Activated naive CD4-positive, alpha-beta T cell treated with anti-CD3 and anti-CD28 coated beads, Interleukin-2, amount 10 ng/mL, durations not matched to agents 5 hours and 36 hours (primary cell): Measurements from ENCODE around the gene MUC12. TPM values are rescaled to one million over a fixed set of nuclear protein-coding genes. Genes with fewer than 3 reads are reported as not detected.

Source experiments
- total RNA-seq, 2 experiments: library from RNA; stranded (reverse); gene quantifications; one replicate each; pipeline ENCODE4 v1.2.3, GENCODE V29; 2021

MUC12 gene
- not detected for total RNA-seq

DNA sequence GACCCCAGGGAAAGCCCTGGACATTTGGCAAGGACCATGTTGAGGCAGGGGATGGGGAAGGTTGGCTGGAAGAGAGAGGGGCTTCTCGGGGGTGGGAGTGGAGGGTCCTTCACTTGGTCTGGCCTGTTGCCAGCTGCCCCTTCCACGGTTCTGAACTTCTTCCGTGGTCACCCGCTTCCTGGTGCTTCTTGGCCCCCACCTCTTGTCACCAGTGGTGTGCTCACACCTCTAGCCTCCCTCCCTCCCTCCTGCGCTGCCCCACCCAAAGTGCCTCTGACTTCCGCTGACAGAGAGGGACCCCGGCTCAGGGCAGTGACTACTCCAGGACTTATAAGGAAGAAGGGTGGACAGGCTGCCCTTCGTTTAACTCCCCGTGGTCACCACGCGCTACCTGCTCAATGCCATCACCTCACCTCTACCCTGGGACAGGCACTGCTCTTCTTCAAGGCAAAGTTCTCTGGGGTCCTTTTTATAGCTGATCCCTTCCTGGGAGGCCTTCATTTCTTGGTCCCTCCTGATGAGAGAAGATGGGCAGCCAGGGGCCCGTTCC lies at the start of gene MUC12:
Gene MUC12 (plus strand): TSS at position 500 of the 550 bp plus-strand sequence. CDS start 58 bp downstream, outside the sequence.

GRCh38 chr7:100949227-100949932 lies 20.0 kb upstream of the MUC12 start, which contains the start of gene MUC3A:
MUC3A (plus strand) TSS chr7:100949534; CDS start chr7:100949625, 91 bp downstream.

Other genes starting within 250 kb of the MUC12 start
- under 1 TPM in 1 of 2 experiments, not detected in 1; 0.15 TPM for gene EPO, start 249.1 kb upstream of the MUC12 start, total RNA-seq
- gene ZAN, start 236.0 kb upstream of the MUC12 start, total RNA-seq = not detected
- gene EPHB4, start 142.0 kb upstream of the MUC12 start, total RNA-seq = 1 to 10 TPM; 1.1 to 1.2 TPM
- 10 to 100 TPM; 45.4 to 45.5 TPM for gene SLC12A9, start 116.9 kb upstream of the MUC12 start, total RNA-seq
- 10 to 100 TPM; 20.5 to 21.3 TPM for gene TRIP6, start 102.2 kb upstream of the MUC12 start, total RNA-seq
- 100 to 1,000 TPM; 186 to 208 TPM for gene SRRT, start 94.5 kb upstream of the MUC12 start, total RNA-seq
- 1 to 10 TPM; 4.9 to 5.2 TPM for gene UFSP1, start 79.8 kb upstream of the MUC12 start, total RNA-seq
- gene ACHE, start 73.7 kb upstream of the MUC12 start, total RNA-seq = not detected
- not detected for gene MUC3A, start 20.0 kb upstream of the MUC12 start, total RNA-seq
- gene MUC17, start 50.5 kb downstream of the MUC12 start, total RNA-seq = not detected
- gene TRIM56, start 115.9 kb downstream of the MUC12 start, total RNA-seq = 10 to 100 TPM; 51.8 to 54.3 TPM
- under 1 TPM; 0.18 to 0.22 TPM for gene SERPINE1, start 157.5 kb downstream of the MUC12 start, total RNA-seq
- gene AP1S1, start 184.9 kb downstream of the MUC12 start, total RNA-seq = 10 to 100 TPM; 32.1 to 40.8 TPM
- under 1 TPM; 0.14 to 0.25 TPM for gene VGF, start 196.0 kb downstream of the MUC12 start, total RNA-seq
- gene NAT16, start 210.7 kb downstream of the MUC12 start, total RNA-seq = not detected
- under 1 TPM in 1 of 2 experiments, not detected in 1; 0.18 TPM for gene MOGAT3, start 231.5 kb downstream of the MUC12 start, total RNA-seq
- 10 to 100 TPM; 68.7 to 73.0 TPM for gene PLOD3, start 248.0 kb downstream of the MUC12 start, total RNA-seq
- gene ZNHIT1, start 248.6 kb downstream of the MUC12 start, total RNA-seq = 10 to 100 TPM; 62.6 to 62.7 TPM